ENCODE data around the gene AUH. TPM values are rescaled to one million over a fixed set of nuclear protein-coding genes. Genes with fewer than 3 reads are reported as not detected.
"Not testable (repeated sequence)": the region's sequence is repeated elsewhere in the genome, so short reads cannot be mapped to it uniquely, and the experiment has no call there.

Gene AUH
- total and polyA plus RNA-seq, 2 experiments from 2014 or later, result 9.9 to 18.3 TPM

DNA sequence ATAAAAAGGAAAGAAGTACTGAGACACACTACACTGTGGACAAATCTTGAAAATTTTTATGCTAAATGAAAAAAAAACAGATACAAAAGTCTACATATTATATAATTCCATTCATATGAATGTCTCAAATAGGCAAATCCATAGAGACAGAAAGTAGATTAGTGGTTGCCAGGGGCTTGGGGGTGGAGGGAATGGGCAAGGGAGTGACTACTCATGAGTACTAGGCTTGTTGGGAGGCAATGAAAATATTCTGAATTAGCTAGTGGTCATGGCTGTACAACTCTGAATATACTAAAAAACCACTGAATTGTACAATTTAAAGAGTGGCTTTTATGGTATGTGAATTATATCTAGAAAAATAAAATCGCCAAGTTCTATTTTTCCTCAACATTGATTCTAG lies 154.9 kb downstream of the AUH start:
- no peak for DNase-seq
- Histone ChIP-seq H3K36me3 (ENCODE audit: low read depth) (no peaks in the 10 kb centered on the region), H3K27ac (no peak overlapping the region), H2AFZ (no peak overlapping the region), H3K9me2 (ENCODE audit: insufficient read depth) (peaks cover 4% of the 10 kb centered on the region; the same call in 1 of the 2 replicates), H3K27me3 (replicated peaks; ENCODE audit: insufficient read depth) (no peaks in the 10 kb centered on the region), H3K9ac (no peak overlapping the region), H3K4me1 (ENCODE audit: insufficient read depth) (peaks cover 19% of the 10 kb centered on the region), H4K20me1 (ENCODE audit: insufficient read depth) (no peaks in the 10 kb centered on the region), H3K9me3 (ENCODE audit: low read depth) (no peaks in the 10 kb centered on the region), H3F3A (ENCODE audit: insufficient read depth) (peaks cover 18% of the 10 kb centered on the region), H3K79me2 (ENCODE audit: insufficient read depth) (no peaks in the 10 kb centered on the region), H3K4me2 (ENCODE audit: unreplicated experiment) (no peak overlapping the region), H3K4me3 (no peak overlapping the region)
- in situ Hi-C loops (cut with MboI), result no loop called here
- no peak for TF ChIP-seq EZH2 (IDR thresholded peaks at IDR 0.05; ENCODE audit: insufficient read depth, poor library complexity, severe bottlenecking)
- no peak for TF ChIP-seq EZH2phosphoT487 (IDR thresholded peaks at IDR 0.05; ENCODE audit: insufficient read depth, low read depth)
- WGBS, 2 experiments (ENCODE audit: low coverage in 1 of 2, low lambda C conversion rate in 2 of 2, missing lambda C conversion rate in 2 of 2), result 88 to 97% methylated on average over 1 of the region's 1 CpG

DNA sequence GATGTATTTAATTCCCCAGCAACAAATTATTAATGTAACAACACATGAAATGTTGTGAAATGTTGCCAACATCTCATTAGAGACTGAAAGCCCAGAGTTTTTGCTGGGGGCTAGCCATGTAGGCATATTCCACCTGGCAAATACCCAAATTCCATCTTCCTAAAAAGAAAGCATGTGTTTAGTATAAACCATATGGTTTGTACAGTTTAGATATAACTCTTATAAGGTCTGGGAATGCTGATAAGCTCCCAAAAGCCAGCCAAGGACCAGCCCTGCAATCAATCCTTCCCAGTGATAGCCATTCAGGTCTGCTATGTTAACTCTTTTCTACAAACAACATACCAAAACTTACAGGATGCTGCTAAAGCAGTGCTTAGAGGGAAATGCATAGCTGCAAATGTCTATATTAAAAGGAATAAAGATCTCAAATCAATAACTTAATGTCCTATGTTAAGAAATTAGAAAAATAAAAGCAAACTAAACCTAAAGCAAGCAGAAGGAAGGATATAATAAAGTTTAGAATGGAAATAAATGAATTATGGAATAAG lies 158.9 kb downstream of the AUH start:
- Histone ChIP-seq H3K4me3 (no peak overlapping the region), H3K36me3 (ENCODE audit: low read depth) (no peaks in the 10 kb centered on the region), H2AFZ (no peak overlapping the region), H3K79me2 (ENCODE audit: insufficient read depth) (no peaks in the 10 kb centered on the region), H3K27me3 (replicated peaks; ENCODE audit: insufficient read depth) (no peaks in the 10 kb centered on the region), H3K27ac (no peak overlapping the region), H4K20me1 (ENCODE audit: insufficient read depth) (no peaks in the 10 kb centered on the region), H3K9me2 (ENCODE audit: insufficient read depth) (peaks cover 4% of the 10 kb centered on the region; the same call in 1 of the 2 replicates), H3K9me3 (ENCODE audit: low read depth) (no peaks in the 10 kb centered on the region), H3K4me2 (ENCODE audit: unreplicated experiment) (no peak overlapping the region), H3K4me1 (ENCODE audit: insufficient read depth) (peaks cover 16% of the 10 kb centered on the region), H3K9ac (no peak overlapping the region), H3F3A (ENCODE audit: insufficient read depth) (peaks cover 15% of the 10 kb centered on the region)
- in situ Hi-C loops (cut with MboI), result no loop called here
- no peak for DNase-seq
- TF ChIP-seq EZH2phosphoT487 (IDR thresholded peaks at IDR 0.05; ENCODE audit: insufficient read depth, low read depth) (no peak), EZH2 (IDR thresholded peaks at IDR 0.05; ENCODE audit: insufficient read depth, poor library complexity, severe bottlenecking) (no peak)

DNA sequence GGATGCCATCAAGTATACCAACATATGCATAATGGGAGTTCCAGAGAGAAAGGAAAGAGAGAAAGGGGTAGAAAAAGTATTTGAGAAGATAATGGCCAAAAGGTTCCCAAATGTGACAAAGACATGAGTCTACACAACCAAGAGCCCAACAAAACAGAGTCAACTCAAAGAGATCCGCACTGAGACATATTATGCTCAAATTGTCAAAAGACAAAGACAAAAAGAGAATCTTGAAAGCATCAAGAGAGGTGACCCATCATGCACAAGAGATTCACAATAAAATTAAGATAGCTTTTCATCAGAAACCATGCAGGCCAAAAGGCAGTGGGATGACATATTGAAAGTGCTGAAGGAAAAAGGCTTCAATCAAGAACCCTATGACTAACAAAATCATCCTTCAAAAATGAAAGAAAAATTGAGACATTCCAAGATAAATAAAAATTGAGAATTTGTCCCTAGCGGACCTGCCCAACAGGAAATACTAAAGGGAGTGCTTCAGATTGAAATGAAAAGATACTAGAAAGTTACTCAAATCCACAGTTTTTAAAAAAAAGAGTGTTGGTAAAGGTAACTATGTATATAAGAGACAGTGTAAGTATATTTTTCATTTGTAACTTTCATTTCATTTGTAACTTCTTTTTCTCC lies 160.9 kb downstream of the AUH start:
- WGBS, 2 experiments (ENCODE audit: low coverage in 1 of 2, low lambda C conversion rate in 2 of 2, missing lambda C conversion rate in 2 of 2), result 97 to 98% methylated on average over 2 of the region's 2 CpGs
- Histone ChIP-seq H3K36me3 (ENCODE audit: low read depth) (no peaks in the 10 kb centered on the region), H3K79me2 (ENCODE audit: insufficient read depth) (no peaks in the 10 kb centered on the region)

DNA sequence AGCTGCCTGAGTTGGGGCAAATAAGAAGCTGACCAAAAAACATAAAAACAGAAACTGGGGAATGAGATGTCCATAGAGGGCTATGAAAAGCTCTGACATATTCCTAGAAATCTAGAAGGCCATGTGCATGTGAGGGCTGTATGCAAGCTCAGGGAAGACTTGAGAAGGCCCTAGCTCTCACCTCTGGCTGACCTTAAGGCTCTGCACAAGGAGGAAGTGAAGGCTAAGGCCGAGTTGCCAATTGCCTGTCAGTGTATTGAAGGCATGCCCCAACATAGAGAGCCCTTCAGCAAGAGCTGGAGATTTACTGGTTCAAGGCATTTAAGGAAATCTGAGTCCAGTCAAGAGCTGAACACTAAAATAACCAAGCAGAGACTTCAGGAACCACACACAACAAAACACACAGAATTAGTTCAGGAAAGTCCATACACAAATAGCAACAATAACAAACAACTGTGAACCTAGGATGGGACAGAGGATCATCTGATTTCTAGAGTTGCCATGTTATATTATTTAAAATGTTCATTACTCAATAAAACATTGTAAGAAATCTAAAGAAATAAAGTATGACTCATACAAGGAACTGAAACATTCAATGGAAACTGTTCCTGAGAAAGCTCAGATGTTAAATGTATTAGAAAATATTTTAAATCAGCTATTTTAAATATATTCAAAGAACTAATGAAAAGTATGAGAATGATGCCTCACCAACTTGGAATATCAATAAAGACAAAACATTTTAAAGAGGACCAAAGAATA lies 161.8 kb downstream of the AUH start:
- H3F3A ChIP-seq (ENCODE audit: insufficient read depth), result peaks cover 28% of the 10 kb centered on the region
- no peak for DNase-seq
- H3K36me3 ChIP-seq (ENCODE audit: low read depth), result no peaks in the 10 kb centered on the region
- TF ChIP-seq EZH2phosphoT487 (IDR thresholded peaks at IDR 0.05; ENCODE audit: insufficient read depth, low read depth), result no peak
- H3K4me2 ChIP-seq (ENCODE audit: unreplicated experiment), result no peak overlapping the region
- in situ Hi-C loops (cut with MboI), result loop anchor here (10.0 kb wide), 1 partner anchor 225 kb away; the partner anchor contains the start of gene NFIL3
- H3K27ac ChIP-seq, result no peak overlapping the region
- no peak overlapping the region for H2AFZ ChIP-seq
- no peaks in the 10 kb centered on the region for H3K9me2 ChIP-seq (ENCODE audit: insufficient read depth)
- WGBS, 2 experiments (ENCODE audit: low coverage in 1 of 2, low lambda C conversion rate in 2 of 2, missing lambda C conversion rate in 2 of 2), result 17 to 33% methylated on average over 1 of the region's 1 CpG
- no peaks in the 10 kb centered on the region for H3K9me3 ChIP-seq (ENCODE audit: low read depth)
- H3K4me3 ChIP-seq, result no peak overlapping the region
- H3K9ac ChIP-seq, result no peak overlapping the region
- H3K27me3 ChIP-seq (replicated peaks; ENCODE audit: insufficient read depth), result no peaks in the 10 kb centered on the region
- H4K20me1 ChIP-seq (ENCODE audit: insufficient read depth), result no peaks in the 10 kb centered on the region
- H3K79me2 ChIP-seq (ENCODE audit: insufficient read depth), result no peaks in the 10 kb centered on the region
- peaks cover 25% of the 10 kb centered on the region for H3K4me1 ChIP-seq (ENCODE audit: insufficient read depth)

More for the DNA sequence above, 160.9 kb downstream of the AUH start:
- in situ Hi-C loops (cut with MboI), result no loop called here
- DNase-seq, result no peak
- no peak overlapping the region for H3K27ac ChIP-seq
- H3K9me2 ChIP-seq (ENCODE audit: insufficient read depth), result no peaks in the 10 kb centered on the region
- H3K9ac ChIP-seq, result no peak overlapping the region
- H2AFZ ChIP-seq, result no peak overlapping the region
- no peak for TF ChIP-seq EZH2 (IDR thresholded peaks at IDR 0.05; ENCODE audit: insufficient read depth, poor library complexity, severe bottlenecking)
- no peak for TF ChIP-seq EZH2phosphoT487 (IDR thresholded peaks at IDR 0.05; ENCODE audit: insufficient read depth, low read depth)
- no peak overlapping the region for H3K4me2 ChIP-seq (ENCODE audit: unreplicated experiment)
- H3K27me3 ChIP-seq (replicated peaks; ENCODE audit: insufficient read depth), result no peaks in the 10 kb centered on the region
- no peaks in the 10 kb centered on the region for H3K9me3 ChIP-seq (ENCODE audit: low read depth)
- peaks cover 25% of the 10 kb centered on the region for H3F3A ChIP-seq (ENCODE audit: insufficient read depth)
- peaks cover 25% of the 10 kb centered on the region for H3K4me1 ChIP-seq (ENCODE audit: insufficient read depth)
- H4K20me1 ChIP-seq (ENCODE audit: insufficient read depth), result no peaks in the 10 kb centered on the region
- no peak overlapping the region for H3K4me3 ChIP-seq

DNA sequence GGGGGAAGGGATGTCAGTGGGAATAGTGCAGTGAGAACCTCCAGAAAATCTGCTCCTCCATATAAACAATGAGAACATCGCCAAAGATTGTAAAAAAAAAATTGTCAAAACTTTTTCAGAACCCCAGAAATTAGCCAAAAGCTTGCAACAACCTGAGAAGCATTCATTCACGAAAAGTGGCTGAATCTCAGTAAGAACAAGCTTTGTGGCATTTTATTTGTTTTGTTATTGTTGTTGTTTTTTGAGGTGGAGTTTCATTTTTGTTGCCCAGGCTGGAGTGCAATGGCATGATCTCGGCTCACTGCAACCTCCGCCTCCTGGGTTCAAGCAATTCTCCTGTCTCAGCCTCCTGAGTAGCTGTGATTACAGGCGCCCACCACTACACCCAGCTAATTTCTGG lies 162.8 kb downstream of the AUH start:
- in situ Hi-C loops (cut with MboI), result loop anchor here (10.0 kb wide), 1 partner anchor 226 kb away; the partner anchor contains the start of gene NFIL3
- H3K4me1 ChIP-seq (ENCODE audit: insufficient read depth), result peaks cover 33% of the 10 kb centered on the region
- not testable (repeated sequence) for H3K9me2 ChIP-seq (ENCODE audit: insufficient read depth); H3K4me3 ChIP-seq; H3K79me2 ChIP-seq (ENCODE audit: insufficient read depth); H3K9me3 ChIP-seq (ENCODE audit: low read depth); H3K9ac ChIP-seq; H3K27ac ChIP-seq; H2AFZ ChIP-seq; H4K20me1 ChIP-seq (ENCODE audit: insufficient read depth); DNase-seq; H3K4me2 ChIP-seq (ENCODE audit: unreplicated experiment); H3K36me3 ChIP-seq (ENCODE audit: low read depth); H3K27me3 ChIP-seq (replicated peaks; ENCODE audit: insufficient read depth)
- H3F3A ChIP-seq (ENCODE audit: insufficient read depth), result peaks cover 33% of the 10 kb centered on the region
- WGBS, 2 experiments (ENCODE audit: low coverage in 1 of 2, low lambda C conversion rate in 2 of 2, missing lambda C conversion rate in 2 of 2), result 98 to 100% methylated on average over 5 of the region's 5 CpGs
